ENCODE measurements around the gene MAFG.
A peak's percentile ranks its signal among the peaks of the same experiment; 100 is the strongest.

MAFG gene

DNA sequence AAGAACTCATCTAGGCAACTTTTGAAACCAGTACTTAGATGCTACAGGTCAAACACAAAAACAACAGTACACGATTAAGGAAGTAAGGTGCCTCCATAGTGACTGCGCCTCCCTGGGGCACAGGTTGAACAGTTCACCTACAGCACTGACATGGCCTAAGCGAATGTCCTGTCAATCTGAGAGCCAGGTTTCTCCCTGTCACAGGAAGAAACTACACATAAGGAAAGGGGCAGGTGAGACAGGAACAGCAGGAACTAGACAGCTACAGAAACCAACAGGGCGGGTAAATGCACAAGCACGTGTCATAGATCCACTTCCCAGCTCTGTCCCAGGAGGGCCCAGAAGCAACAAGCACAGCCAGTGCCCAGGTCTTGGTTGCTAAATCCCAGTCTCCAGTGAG is 48.4 kb downstream of the MAFG start:
- H3K27me3 ChIP-seq (ENCODE audit: control insufficient read depth in 5 of 5, insufficient read depth in 4 of 5, low read length in 5 of 5) = no peaks in the 10 kb centered on the region
- no peak overlapping the region for H3K4me3 ChIP-seq (ENCODE audit: low read depth in 1 of 5, low read length in 5 of 5)
- H3K36me3 ChIP-seq (ENCODE audit: control insufficient read depth in 5 of 5, insufficient read depth in 5 of 5, low read length in 5 of 5) = peaks cover 0 to 27% (median 11%) of the 10 kb centered on the region in 5 donors
- H3K27ac ChIP-seq (ENCODE audit: low read depth, low read length) = no peak overlapping the region
- no peaks in the 10 kb centered on the region for H3K9me3 ChIP-seq (ENCODE audit: control insufficient read depth in 5 of 5, low read length in 5 of 5)
- no peak overlapping the region for H3K9ac ChIP-seq (ENCODE audit: low read length in 5 of 5)
- H3K4me1 ChIP-seq (ENCODE audit: control insufficient read depth in 5 of 5, insufficient read depth in 5 of 5, low read length in 5 of 5) = peaks cover 0 to 6% (median 3%) of the 10 kb centered on the region in 5 donors

DNA sequence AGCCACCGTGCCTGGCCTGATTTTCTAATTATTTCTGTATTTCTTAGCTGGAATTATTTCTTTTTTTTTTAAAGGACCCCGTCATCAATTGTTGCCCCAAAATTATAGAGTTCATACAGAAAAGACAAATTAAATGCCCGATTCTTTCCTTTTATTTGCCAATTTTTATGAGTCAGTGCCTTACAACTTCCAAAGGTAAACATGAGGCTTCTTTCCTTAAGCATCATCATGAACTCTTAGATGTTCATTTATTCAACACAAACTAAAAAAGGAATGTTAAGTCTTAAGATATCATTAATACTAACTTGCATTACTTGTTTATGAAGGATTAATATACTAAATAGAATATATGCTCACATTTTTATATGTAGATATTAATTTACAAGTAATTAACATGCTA is 49.2 kb downstream of the MAFG start:
- H3K9ac ChIP-seq (ENCODE audit: low read length in 5 of 5) = no peak overlapping the region
- H3K9me3 ChIP-seq (ENCODE audit: control insufficient read depth in 5 of 5, low read length in 5 of 5) = no peaks in the 10 kb centered on the region
- H3K4me1 ChIP-seq (ENCODE audit: control insufficient read depth in 5 of 5, insufficient read depth in 5 of 5, low read length in 5 of 5) = peaks cover 0 to 5% (median 3%) of the 10 kb centered on the region in 5 donors
- no peak overlapping the region for H3K4me3 ChIP-seq (ENCODE audit: low read depth in 1 of 5, low read length in 5 of 5)
- H3K36me3 ChIP-seq (ENCODE audit: control insufficient read depth in 5 of 5, insufficient read depth in 5 of 5, low read length in 5 of 5) = peaks cover 0 to 24% (median 11%) of the 10 kb centered on the region in 5 donors
- H3K27me3 ChIP-seq (ENCODE audit: control insufficient read depth in 5 of 5, insufficient read depth in 4 of 5, low read length in 5 of 5) = no peaks in the 10 kb centered on the region
- H3K27ac ChIP-seq (ENCODE audit: low read depth, low read length) = no peak overlapping the region

DNA sequence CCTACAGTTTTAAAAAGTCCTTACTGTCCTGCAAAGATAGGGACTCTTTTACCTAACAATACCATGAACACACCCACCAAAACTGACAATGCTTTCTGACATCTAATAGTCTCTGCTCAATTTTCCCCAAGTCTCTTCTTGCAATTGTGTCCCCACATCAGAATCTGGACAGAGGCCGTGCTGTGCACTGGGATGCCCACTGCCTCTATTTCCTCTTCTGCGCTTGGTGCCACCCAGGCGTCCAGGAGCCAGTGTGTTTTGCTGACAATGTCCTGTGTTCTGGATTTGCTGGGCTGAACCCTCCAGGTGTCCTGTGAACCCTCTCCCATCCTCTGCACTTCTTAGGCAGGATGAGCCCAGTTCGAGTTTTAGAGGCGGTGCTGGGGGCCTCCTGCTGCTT is 50.0 kb downstream of the MAFG start:
- no peak overlapping the region for H3K4me3 ChIP-seq (ENCODE audit: low read depth in 1 of 5, low read length in 5 of 5)
- peaks cover 0 to 21% (median 11%) of the 10 kb centered on the region in 5 donors for H3K36me3 ChIP-seq (ENCODE audit: control insufficient read depth in 5 of 5, insufficient read depth in 5 of 5, low read length in 5 of 5)
- H3K9me3 ChIP-seq (ENCODE audit: control insufficient read depth in 5 of 5, low read length in 5 of 5) = no peaks in the 10 kb centered on the region
- H3K27me3 ChIP-seq (ENCODE audit: control insufficient read depth in 5 of 5, insufficient read depth in 4 of 5, low read length in 5 of 5) = no peaks in the 10 kb centered on the region
- no peak overlapping the region for H3K9ac ChIP-seq (ENCODE audit: low read length in 5 of 5)
- H3K27ac ChIP-seq (ENCODE audit: low read depth, low read length) = no peak overlapping the region
- peaks cover 0 to 6% (median 5%) of the 10 kb centered on the region in 5 donors for H3K4me1 ChIP-seq (ENCODE audit: control insufficient read depth in 5 of 5, insufficient read depth in 5 of 5, low read length in 5 of 5)

DNA sequence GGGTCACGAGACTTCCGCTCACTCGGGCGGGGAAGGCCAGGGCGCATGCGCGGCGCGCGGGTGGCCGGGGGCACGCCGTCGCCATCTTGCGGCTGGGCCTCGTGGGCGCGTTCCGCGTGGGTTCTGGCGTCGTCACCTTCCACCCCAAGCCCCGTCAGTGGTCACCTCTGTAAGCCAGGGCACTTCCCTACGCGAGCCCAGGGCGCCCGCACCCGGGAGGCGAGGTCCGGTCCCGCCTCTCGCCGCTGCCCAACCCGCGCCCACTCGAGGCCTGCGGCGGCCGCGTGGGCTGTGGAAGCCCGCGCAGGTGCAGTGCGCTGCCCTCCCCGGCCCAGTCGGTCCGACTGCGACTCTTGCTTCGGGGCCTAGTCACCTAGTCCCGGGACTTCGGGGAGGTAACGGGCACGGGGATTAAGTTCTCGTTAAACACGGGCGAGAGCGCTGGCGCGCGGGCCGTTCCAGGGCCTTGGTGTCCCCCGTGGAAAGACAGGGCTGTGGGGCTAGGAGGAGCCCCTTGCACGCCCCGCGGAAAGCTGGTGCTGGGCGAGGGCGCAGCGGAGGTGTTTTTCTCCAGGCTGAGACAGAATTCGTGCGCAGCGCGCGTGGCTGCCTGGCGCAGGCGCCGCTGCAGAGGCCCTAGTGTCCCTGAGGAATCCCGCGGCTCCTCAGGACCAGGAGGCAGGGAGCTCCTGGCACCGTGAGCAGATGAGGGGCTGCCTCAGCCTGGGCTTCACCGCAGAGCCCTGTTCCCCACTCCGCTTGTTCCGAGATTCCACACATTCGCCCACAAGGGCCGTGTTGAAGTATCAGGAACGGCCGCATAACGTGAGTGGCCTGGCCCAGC is 55.9 kb downstream of the MAFG start:
- peaks cover 0 to 26% (median 20%) of the 10 kb centered on the region in 5 donors for H3K36me3 ChIP-seq (ENCODE audit: control insufficient read depth in 5 of 5, insufficient read depth in 5 of 5, low read length in 5 of 5)

DNA sequence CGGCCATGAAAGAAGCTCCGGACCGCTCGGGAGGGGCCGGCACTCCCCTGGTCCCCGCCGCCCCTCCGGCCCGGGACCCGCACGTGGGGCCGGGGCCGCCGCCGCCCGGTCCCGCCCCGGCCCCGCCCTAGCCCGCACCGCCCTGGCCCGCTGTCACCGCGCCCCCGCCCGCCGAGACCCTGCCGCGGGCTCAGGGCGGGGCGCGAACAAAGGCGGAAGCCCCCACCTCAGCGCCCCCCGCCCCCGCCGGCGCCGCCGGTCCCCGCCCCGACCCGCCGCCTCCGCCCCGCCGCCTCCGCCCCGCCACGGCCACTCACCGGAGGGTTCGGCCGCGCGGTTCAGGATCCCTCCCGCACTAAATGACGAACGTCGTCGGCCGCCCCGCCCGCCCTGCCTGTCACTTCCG is 56.6 kb downstream of the MAFG start, which contains the start of gene ARHGDIA:
Gene ARHGDIA, minus strand, starts transcription at position 357 of the 406 bp plus-strand sequence. CDS start 1,407 bp downstream, outside the sequence.
- Histone ChIP-seq H3K4me3 (ENCODE audit: low read depth in 1 of 5, low read length in 5 of 5) (peak within 1 kb of the TSS; percentile 82 to 91 (median 87)), H3K4me1 (ENCODE audit: control insufficient read depth in 5 of 5, insufficient read depth in 5 of 5, low read length in 5 of 5) (peaks cover 0 to 50% (median 44%) of the 10 kb centered on the region in 5 donors), H3K36me3 (ENCODE audit: control insufficient read depth in 5 of 5, insufficient read depth in 5 of 5, low read length in 5 of 5) (peaks cover 0 to 26% (median 21%) of the 10 kb centered on the region in 5 donors), H3K9ac (ENCODE audit: low read length in 5 of 5) (peak within 1 kb of the TSS; percentile 87 to 98 (median 97)), H3K9me3 (ENCODE audit: control insufficient read depth in 5 of 5, low read length in 5 of 5) (no peaks in the 10 kb centered on the region), H3K27ac (ENCODE audit: low read depth, low read length) (peak within 1 kb of the TSS; percentile 99), H3K27me3 (ENCODE audit: control insufficient read depth in 5 of 5, insufficient read depth in 4 of 5, low read length in 5 of 5) (no peaks in the 10 kb centered on the region)

More for the DNA sequence above, 55.9 kb downstream of the MAFG start:
- H3K27ac ChIP-seq (ENCODE audit: low read depth, low read length) = peak overlapping the region; percentile 99
- peak overlapping the region in 4 of 5 donors; percentile 79 to 89 (median 83) for H3K4me3 ChIP-seq (ENCODE audit: low read depth in 1 of 5, low read length in 5 of 5)
- peaks cover 0 to 48% (median 44%) of the 10 kb centered on the region in 5 donors for H3K4me1 ChIP-seq (ENCODE audit: control insufficient read depth in 5 of 5, insufficient read depth in 5 of 5, low read length in 5 of 5)
- peak overlapping the region; percentile 85 to 98 (median 93) for H3K9ac ChIP-seq (ENCODE audit: low read length in 5 of 5)
- no peaks in the 10 kb centered on the region for H3K9me3 ChIP-seq (ENCODE audit: control insufficient read depth in 5 of 5, low read length in 5 of 5)
- H3K27me3 ChIP-seq (ENCODE audit: control insufficient read depth in 5 of 5, insufficient read depth in 4 of 5, low read length in 5 of 5) = no peaks in the 10 kb centered on the region

DNA sequence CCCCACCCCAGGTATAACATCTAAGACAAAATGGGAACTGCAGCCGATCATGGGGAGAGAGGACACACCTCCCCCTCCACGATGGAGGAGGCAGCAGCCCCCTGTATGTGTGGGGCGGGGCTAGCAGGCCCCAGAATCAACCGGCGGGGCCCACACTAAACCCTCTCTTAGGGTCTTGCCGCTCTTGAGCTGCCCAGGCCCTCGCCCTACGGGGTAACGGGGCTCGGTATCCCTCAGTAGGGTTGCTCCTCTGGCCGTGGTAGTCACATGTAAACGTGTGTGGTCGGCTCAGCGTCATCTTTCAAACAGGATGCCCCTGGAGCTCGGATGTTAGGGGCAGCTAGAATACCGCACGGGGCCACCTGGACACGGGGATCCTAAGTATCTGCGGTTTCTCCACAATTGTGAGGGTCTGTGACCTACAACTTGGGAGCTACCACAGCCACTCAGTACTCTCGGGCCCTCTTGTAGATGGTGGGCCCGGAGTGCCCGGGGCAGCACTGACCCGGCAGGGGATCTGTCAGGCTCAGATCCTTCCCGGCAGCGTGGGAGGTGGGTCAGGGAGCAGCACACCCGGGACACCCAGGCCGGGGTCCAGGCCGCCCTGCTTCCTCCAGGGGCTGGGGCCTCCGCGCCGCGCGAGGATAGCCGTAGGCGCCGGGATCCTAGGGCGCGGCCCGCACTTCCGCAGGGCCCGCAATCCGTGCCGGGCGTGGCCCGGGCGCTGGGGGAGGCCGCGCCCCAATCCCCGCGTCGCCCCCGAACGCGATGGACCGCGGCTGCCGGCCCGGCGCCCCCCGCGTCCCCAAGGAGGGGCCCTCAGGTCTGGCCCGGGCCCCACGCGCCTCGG is 57.2 kb downstream of the MAFG start:
- Histone ChIP-seq H3K27ac (ENCODE audit: low read depth, low read length) (peak overlapping the region; percentile 94), H3K9me3 (ENCODE audit: control insufficient read depth in 5 of 5, low read length in 5 of 5) (no peaks in the 10 kb centered on the region), H3K36me3 (ENCODE audit: control insufficient read depth in 5 of 5, insufficient read depth in 5 of 5, low read length in 5 of 5) (peaks cover 0 to 27% (median 25%) of the 10 kb centered on the region in 5 donors), H3K4me3 (ENCODE audit: low read depth in 1 of 5, low read length in 5 of 5) (peak overlapping the region; percentile 75 to 91 (median 87)), H3K4me1 (ENCODE audit: control insufficient read depth in 5 of 5, insufficient read depth in 5 of 5, low read length in 5 of 5) (peaks cover 0 to 54% (median 44%) of the 10 kb centered on the region in 5 donors), H3K27me3 (ENCODE audit: control insufficient read depth in 5 of 5, insufficient read depth in 4 of 5, low read length in 5 of 5) (no peaks in the 10 kb centered on the region), H3K9ac (ENCODE audit: low read length in 5 of 5) (peak overlapping the region; percentile 56 to 97 (median 91))

DNA sequence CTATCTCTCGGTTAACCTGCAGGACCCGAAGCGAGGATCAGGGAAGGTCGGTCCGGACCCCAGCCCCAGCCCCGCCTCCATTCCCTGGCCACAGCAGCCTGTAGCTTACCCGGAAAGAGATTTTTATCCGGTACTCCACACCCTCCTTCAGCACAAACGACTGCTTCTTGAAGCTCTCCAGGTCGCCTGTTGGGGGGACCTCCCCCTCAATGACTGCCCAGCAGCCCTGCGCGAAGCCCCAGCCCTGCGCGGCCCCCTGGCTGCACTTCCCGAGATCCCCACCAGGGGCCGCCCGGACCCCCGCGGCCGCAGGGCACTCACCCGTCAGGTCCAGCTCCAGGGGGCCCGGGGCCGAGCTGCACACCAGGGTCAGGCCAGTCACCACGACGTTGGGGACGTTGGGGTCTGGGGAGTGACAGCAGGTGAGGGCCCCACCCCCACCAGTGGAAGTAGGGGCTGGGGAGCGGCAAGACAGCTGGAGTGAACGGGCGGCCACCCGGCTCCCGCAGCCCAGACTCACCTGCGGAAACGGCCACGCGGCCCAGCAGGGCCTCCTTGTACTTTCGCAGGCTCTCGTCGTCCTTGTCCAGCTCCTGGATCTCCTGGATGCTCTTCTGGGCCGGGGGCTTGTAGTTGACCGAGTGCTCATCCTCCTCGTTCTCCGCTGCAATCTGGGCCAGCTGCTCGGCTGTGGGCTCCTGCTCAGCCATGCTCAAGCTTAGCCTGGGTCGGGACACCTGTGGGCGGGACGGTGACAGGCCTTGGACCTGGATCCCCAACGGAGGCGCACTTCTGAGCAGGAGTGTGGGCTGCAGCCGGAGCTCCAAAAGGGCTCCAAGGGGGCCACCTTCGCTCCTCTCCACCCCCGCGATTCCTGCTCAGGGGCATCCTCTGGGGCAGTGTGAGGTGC is 58.1 kb downstream of the MAFG start:
- Histone ChIP-seq H3K9me3 (ENCODE audit: control insufficient read depth in 5 of 5, low read length in 5 of 5) (no peaks in the 10 kb centered on the region), H3K4me3 (ENCODE audit: low read depth in 1 of 5, low read length in 5 of 5) (peak overlapping the region; percentile 75 to 91 (median 87)), H3K9ac (ENCODE audit: low read length in 5 of 5) (peak overlapping the region in 4 of 5 donors; percentile 84 to 97 (median 94)), H3K36me3 (ENCODE audit: control insufficient read depth in 5 of 5, insufficient read depth in 5 of 5, low read length in 5 of 5) (peaks cover 0 to 29% (median 25%) of the 10 kb centered on the region in 5 donors), H3K4me1 (ENCODE audit: control insufficient read depth in 5 of 5, insufficient read depth in 5 of 5, low read length in 5 of 5) (peaks cover 0 to 54% (median 44%) of the 10 kb centered on the region in 5 donors), H3K27me3 (ENCODE audit: control insufficient read depth in 5 of 5, insufficient read depth in 4 of 5, low read length in 5 of 5) (no peaks in the 10 kb centered on the region), H3K27ac (ENCODE audit: low read depth, low read length) (peak overlapping the region; percentile 94)

DNA sequence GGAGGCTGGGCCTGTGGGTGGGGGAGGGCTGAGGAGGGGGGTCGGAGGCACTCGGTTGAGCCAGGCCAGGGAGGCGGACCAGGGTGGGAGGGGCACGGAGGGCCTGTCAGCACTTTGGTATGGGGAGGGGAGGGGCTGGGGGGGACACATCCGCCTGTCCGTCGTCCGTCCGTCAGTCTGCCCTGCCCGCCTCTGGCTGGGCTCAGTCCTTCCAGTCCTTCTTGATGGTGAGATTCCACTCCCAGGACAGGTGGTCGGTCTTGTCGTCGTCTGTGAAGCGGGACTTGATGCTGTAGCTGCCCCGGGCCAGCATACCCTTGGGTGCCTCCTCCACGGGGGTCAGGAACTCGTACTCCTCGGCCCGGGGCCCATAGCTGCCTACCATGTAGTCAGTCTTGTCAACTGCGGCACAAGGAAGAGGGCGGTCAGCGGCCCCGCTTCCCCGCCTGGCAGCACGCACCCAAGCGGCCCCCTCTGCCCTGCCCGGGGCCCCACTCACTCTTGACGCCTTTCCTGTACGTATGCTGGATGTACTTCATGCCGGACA is 58.8 kb downstream of the MAFG start:
- H3K4me1 ChIP-seq (ENCODE audit: control insufficient read depth in 5 of 5, insufficient read depth in 5 of 5, low read length in 5 of 5) = peaks cover 0 to 54% (median 44%) of the 10 kb centered on the region in 5 donors
- no peaks in the 10 kb centered on the region for H3K9me3 ChIP-seq (ENCODE audit: control insufficient read depth in 5 of 5, low read length in 5 of 5)
- H3K36me3 ChIP-seq (ENCODE audit: control insufficient read depth in 5 of 5, insufficient read depth in 5 of 5, low read length in 5 of 5) = peaks cover 0 to 31% (median 25%) of the 10 kb centered on the region in 5 donors
- H3K9ac ChIP-seq (ENCODE audit: low read length in 5 of 5) = no peak overlapping the region
- no peaks in the 10 kb centered on the region for H3K27me3 ChIP-seq (ENCODE audit: control insufficient read depth in 5 of 5, insufficient read depth in 4 of 5, low read length in 5 of 5)
- H3K4me3 ChIP-seq (ENCODE audit: low read depth in 1 of 5, low read length in 5 of 5) = no peak overlapping the region
- peak overlapping the region; percentile 94 for H3K27ac ChIP-seq (ENCODE audit: low read depth, low read length)

Measured in subcutaneous abdominal adipose tissue (tissue), 5 donors.